GM12878 (cell line): ENCODE measurements around the gene SKA1. TPM values are rescaled to one million over a fixed set of nuclear protein-coding genes. Genes with fewer than 3 reads are reported as not detected.
"Not testable (repeated sequence)": the region's sequence is repeated elsewhere in the genome, so short reads cannot be mapped to it uniquely, and the experiment has no call there.

Experiments
- ATAC-seq: fragments of 200-7000 bp; cut with Tn5 transposase; 3 replicates; pipeline ENCODE4 v1.9.1; 2020; ENCODE audit warnings: mild to moderate bottlenecking, moderate library complexity
- BruUV-seq: library from RNA; stranded (reverse); fragments of 400-500 nt; replicated peaks from 2 replicates; lab custom pipeline; 2021; lab: Mats Ljungman, UMichigan
- CTCF ChIA-PET: fragments of 300-600 bp; sonication (Branson Sonifier 250); formaldehyde crosslinking; extraction: SDS; loops from one replicate; lab custom pipeline; 2021; ENCODE audit warnings: inconsistent platforms; lab: Yijun Ruan, JAX
- POLR2A ChIA-PET: fragments of 350-600 bp; formaldehyde crosslinking; extraction: SDS; loops from one replicate; lab custom pipeline; 2021; ENCODE audit warnings: inconsistent platforms; lab: Charles Lee
- RAD21 ChIA-PET: fragments of 300-600 bp; sonication (Branson Sonifier 250); formaldehyde crosslinking; loops from one replicate; lab custom pipeline; 2023; ENCODE audit warnings: antibody characterized with exemption; ENCODE audit not compliant: unreplicated experiment; lab: Charles Lee
- SMC1A ChIA-PET: fragments of 300-600 bp; sonication (Branson Sonifier 250); formaldehyde crosslinking; loops from one replicate; lab custom pipeline; 2023; ENCODE audit not compliant: unreplicated experiment, uncharacterized antibody; lab: Charles Lee
- DNase-seq: peaks from one replicate; pipeline ENCODE4 v3.0.0-alpha.2; 2011; ENCODE audit warnings: low read depth, low spot score
- FAIRE-seq: peaks from 3 replicates; lab custom pipeline; 2011; peaks lifted over from hg19 to GRCh38; lab: Jason Lieb, UNC
- H2AFZ ChIP-seq: 2 replicates; pipeline ENCODE4 v1.6.0; 2011; ENCODE audit warnings: low read depth, low read length, control low read depth; ENCODE audit not compliant: control insufficient read depth
- H3K27ac ChIP-seq: 2 replicates; pipeline ENCODE4 v1.5.1; 2011; ENCODE audit warnings: control low read depth; ENCODE audit not compliant: control insufficient read depth, insufficient read depth
- H3K27me3 ChIP-seq, 2 experiments: replicated peaks in 1 of 2; 2 replicates each; pipeline versions ENCODE4 v1.6.0 to v1.6.1; 2011; ENCODE audit warnings: low read length in 1 of 2; ENCODE audit not compliant: control insufficient read depth in 2 of 2, insufficient read depth in 2 of 2
- H3K36me3 ChIP-seq, 2 experiments: 2 replicates each; pipeline ENCODE4 v1.5.1; 2011; ENCODE audit warnings: low read length in 1 of 2; ENCODE audit not compliant: control insufficient read depth in 2 of 2, insufficient read depth in 2 of 2
- H3K4me1 ChIP-seq: 2 replicates; pipeline ENCODE4 v1.6.1; 2011; ENCODE audit warnings: mild to moderate bottlenecking, low read length, moderate library complexity, mixed read lengths; ENCODE audit not compliant: control insufficient read depth, insufficient read depth
- H3K4me2 ChIP-seq: 2 replicates; pipeline ENCODE4 v1.6.0; 2011; ENCODE audit warnings: control low read depth; ENCODE audit not compliant: control insufficient read depth, insufficient read depth
- H3K4me3 ChIP-seq: fragments of 200-600 bp; sonication (generic); 2 replicates; pipeline ENCODE4 v1.5.1; 2016
- H3K79me2 ChIP-seq: 2 replicates; pipeline ENCODE4 v1.6.0; 2011; ENCODE audit warnings: low read length; ENCODE audit not compliant: control insufficient read depth, insufficient read depth
- H3K9ac ChIP-seq: 2 replicates; pipeline ENCODE4 v1.8.0; 2011; ENCODE audit warnings: low read length, control low read depth, mixed read lengths; ENCODE audit not compliant: control insufficient read depth, insufficient read depth
- H3K9me3 ChIP-seq: replicated peaks from 3 replicates; pipeline ENCODE4 v1.5.1; 2011; ENCODE audit warnings: mild to moderate bottlenecking, low read length; ENCODE audit not compliant: control insufficient read depth, insufficient read depth
- H4K20me1 ChIP-seq: 2 replicates; pipeline ENCODE4 v1.6.0; 2011; ENCODE audit not compliant: control insufficient read depth, insufficient read depth
- ASH2L ChIP-seq: fragments of 300-600, 200-600 bp; sonication (generic); IDR thresholded peaks from 2 replicates; pipeline ENCODE4 v1.6.1; 2017; ENCODE audit warnings: low read depth, mild to moderate bottlenecking, borderline replicate concordance
- BACH1 ChIP-seq: fragments of 450-650 bp; IDR thresholded peaks from 2 replicates; pipeline ENCODE4 v1.6.1; 2017; ENCODE audit warnings: mild to moderate bottlenecking, borderline replicate concordance
- EP300 ChIP-seq, 2 experiments: fragments of 150-350 bp in 1 of 2; IDR thresholded peaks; 2 replicates each; pipeline ENCODE4 v1.6.1; 2011 to 2012; ENCODE audit warnings: low read depth in 2 of 2, low read length in 2 of 2, borderline replicate concordance in 1 of 2, improper control_type of control experiment in 1 of 2, inconsistent platforms in 1 of 2; ENCODE audit not compliant: control insufficient read depth in 1 of 2
- GATAD2B ChIP-seq: fragments of 450-650 bp; conservative IDR thresholded peaks from 2 replicates; pipeline ENCODE4 v1.6.1; 2017; ENCODE audit warnings: low read depth, mild to moderate bottlenecking, moderate library complexity
- NKRF ChIP-seq: fragments of 450-650 bp; conservative IDR thresholded peaks from 2 replicates; pipeline ENCODE4 v1.6.1; 2017; ENCODE audit warnings: mild to moderate bottlenecking, moderate library complexity
- WRNIP1 ChIP-seq: IDR thresholded peaks from 2 replicates; pipeline ENCODE4 v1.6.1; 2011; ENCODE audit warnings: low read depth, low read length, improper control_type of control experiment, borderline replicate concordance
- ZNF217 ChIP-seq: fragments of 450-650 bp; IDR thresholded peaks from 2 replicates; pipeline ENCODE4 v1.6.1; 2017; ENCODE audit warnings: antibody characterized with exemption, mild to moderate bottlenecking
- WGBS: methylation state at CpG from one replicate; pipeline ENCODE4 v1.1.6; 2016; ENCODE audit warnings: low lambda C conversion rate; ENCODE audit not compliant: insufficient replicate concordance, insufficient coverage; ENCODE audit errors: missing lambda C conversion rate; 5-methylcytosine and 5-hydroxymethylcytosine counted together
- in situ Hi-C: fragments of 300-500 bp; cut with MboI; formaldehyde crosslinking; loops from 9 replicates; pipeline ENCODE4 v1.14.3; 2018; ENCODE audit warnings: mixed read lengths
- intact Hi-C: fragments of 100-400 bp; cut with micrococcal nuclease; formaldehyde crosslinking; loops from one replicate; pipeline ENCODE4 v1.14.2; 2022; ENCODE audit not compliant: unreplicated experiment
- polyA plus RNA-seq, 11 experiments: library from polyadenylated mRNA; depleted of rRNA in 4 of 11; unstranded in 6 of 11; stranded (reverse) in 5 of 11; fragments of >200 nt; fragmentation: Nextera tagmentation in 4 of 11; fragmentation: Illumina TruSeq in 1 of 11; extraction: Ambion mirVana in 4 of 11; extraction: Trizol in 1 of 11; gene quantifications; 1 replicate in 1 of 11; 2 replicates in 10 of 11; pipeline versions ENCODE4 v1.2.1 to v1.2.3, GENCODE V29; 2011 to 2016; ENCODE audit warnings: inconsistent platforms in 2 of 11, missing spikeins in 2 of 11, low read depth in 1 of 11
- total RNA-seq, 4 experiments: library from RNA; depleted of rRNA in 3 of 4; stranded (reverse); fragments of >200 nt in 3 of 4; fragmentation: Illumina TruSeq in 1 of 4; extraction: Trizol in 1 of 4; gene quantifications; 2 replicates each; pipeline versions ENCODE4 v1.2.1 to v1.2.3, GENCODE V29; 2013 to 2021
- TF ChIP-seq, protein P1 (sequence below): IDR thresholded peaks from 2 replicates; pipeline ENCODE4 v1.6.1; 2011; ENCODE audit warnings: borderline replicate concordance, low read depth, mild to moderate bottlenecking, moderate library complexity, mixed read lengths, low read length; ENCODE audit not compliant: insufficient read depth; ENCODE audit errors: extremely low read length

Gene SKA1
- total and polyA plus RNA-seq, 10 of the 15 experiments (the other 5 are each of a cell fraction or from before 2014, with no cell fraction given) = 16.4 to 36.7 (median 31.1) TPM

DNA sequence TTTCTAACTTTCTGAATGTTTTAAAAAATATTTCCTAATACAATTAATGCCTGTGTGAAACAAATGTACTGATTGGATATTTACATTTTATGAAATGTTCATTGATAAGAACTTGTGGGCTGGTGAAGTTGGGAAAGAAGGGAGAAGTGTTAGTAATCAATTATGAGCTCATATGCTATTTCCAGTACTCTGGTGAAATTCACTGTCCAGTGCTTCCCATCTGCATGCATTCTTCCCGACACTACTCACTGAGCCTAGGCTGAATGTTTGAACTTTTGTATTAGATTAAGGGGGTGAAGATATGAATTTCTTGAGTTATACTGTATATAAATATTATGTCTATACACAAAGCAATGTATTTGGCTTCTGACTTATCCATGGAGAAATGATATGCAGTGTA lies 36.0 kb downstream of the SKA1 start (continued):
- TF ChIP-seq EP300 (IDR thresholded peaks at IDR 0.05; ENCODE audit: borderline replicate concordance in 1 of 2, control insufficient read depth in 1 of 2, low read depth in 2 of 2, low read length in 2 of 2) (no peak), ASH2L (no peak), WRNIP1 (no peak), GATAD2B (no peak), NKRF (no peak), BACH1 (no peak), ZNF217 (no peak)
- TF ChIP-seq, protein P1, sequence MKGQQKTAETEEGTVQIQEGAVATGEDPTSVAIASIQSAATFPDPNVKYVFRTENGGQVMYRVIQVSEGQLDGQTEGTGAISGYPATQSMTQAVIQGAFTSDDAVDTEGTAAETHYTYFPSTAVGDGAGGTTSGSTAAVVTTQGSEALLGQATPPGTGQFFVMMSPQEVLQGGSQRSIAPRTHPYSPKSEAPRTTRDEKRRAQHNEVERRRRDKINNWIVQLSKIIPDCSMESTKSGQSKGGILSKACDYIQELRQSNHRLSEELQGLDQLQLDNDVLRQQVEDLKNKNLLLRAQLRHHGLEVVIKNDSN = no peak

- WGBS = 83% methylated on average over 3 of the region's 3 CpGs
- H3K9me3 ChIP-seq, H3K36me3 ChIP-seq, SMC1A ChIA-PET, BruUV-seq, POLR2A ChIA-PET, H3K27ac ChIP-seq, H3K4me2 ChIP-seq, in situ Hi-C loops, RAD21 ChIA-PET, FAIRE-seq, H3K79me2 ChIP-seq, intact Hi-C loops, H2AFZ ChIP-seq, DNase-seq, H3K9ac ChIP-seq, H3K4me1 ChIP-seq, CTCF ChIA-PET, H4K20me1 ChIP-seq, ATAC-seq, H3K27me3 ChIP-seq, H3K4me3 ChIP-seq: not testable (repeated sequence)
These were observed 42.0 kb downstream of the SKA1 start for GRCh38 chr18:50416832-50417231.

- H3K4me2 ChIP-seq, H3K36me3 ChIP-seq, DNase-seq, H3K27ac ChIP-seq, H3K4me3 ChIP-seq, H3K4me1 ChIP-seq, BruUV-seq, H3K9ac ChIP-seq, H4K20me1 ChIP-seq, intact Hi-C loops, CTCF ChIA-PET, H3K79me2 ChIP-seq, RAD21 ChIA-PET, H3K9me3 ChIP-seq, H3K27me3 ChIP-seq, H2AFZ ChIP-seq, SMC1A ChIA-PET, in situ Hi-C loops, FAIRE-seq, ATAC-seq, POLR2A ChIA-PET: not testable (repeated sequence)
- 60% methylated on average over 12 of the region's 21 CpGs for WGBS
These were observed 42.9 kb downstream of the SKA1 start for GRCh38 chr18:50417705-50418104.
